Measurements from ENCODE around the gene LHX6. TPM values are rescaled to one million over a fixed set of nuclear protein-coding genes. Genes with fewer than 3 reads are reported as not detected.

LHX6 gene
- total and polyA plus RNA-seq, 2 experiments from 2014 or later, result 1.0 to 1.2 TPM

- TF ChIP-seq, protein P1, sequence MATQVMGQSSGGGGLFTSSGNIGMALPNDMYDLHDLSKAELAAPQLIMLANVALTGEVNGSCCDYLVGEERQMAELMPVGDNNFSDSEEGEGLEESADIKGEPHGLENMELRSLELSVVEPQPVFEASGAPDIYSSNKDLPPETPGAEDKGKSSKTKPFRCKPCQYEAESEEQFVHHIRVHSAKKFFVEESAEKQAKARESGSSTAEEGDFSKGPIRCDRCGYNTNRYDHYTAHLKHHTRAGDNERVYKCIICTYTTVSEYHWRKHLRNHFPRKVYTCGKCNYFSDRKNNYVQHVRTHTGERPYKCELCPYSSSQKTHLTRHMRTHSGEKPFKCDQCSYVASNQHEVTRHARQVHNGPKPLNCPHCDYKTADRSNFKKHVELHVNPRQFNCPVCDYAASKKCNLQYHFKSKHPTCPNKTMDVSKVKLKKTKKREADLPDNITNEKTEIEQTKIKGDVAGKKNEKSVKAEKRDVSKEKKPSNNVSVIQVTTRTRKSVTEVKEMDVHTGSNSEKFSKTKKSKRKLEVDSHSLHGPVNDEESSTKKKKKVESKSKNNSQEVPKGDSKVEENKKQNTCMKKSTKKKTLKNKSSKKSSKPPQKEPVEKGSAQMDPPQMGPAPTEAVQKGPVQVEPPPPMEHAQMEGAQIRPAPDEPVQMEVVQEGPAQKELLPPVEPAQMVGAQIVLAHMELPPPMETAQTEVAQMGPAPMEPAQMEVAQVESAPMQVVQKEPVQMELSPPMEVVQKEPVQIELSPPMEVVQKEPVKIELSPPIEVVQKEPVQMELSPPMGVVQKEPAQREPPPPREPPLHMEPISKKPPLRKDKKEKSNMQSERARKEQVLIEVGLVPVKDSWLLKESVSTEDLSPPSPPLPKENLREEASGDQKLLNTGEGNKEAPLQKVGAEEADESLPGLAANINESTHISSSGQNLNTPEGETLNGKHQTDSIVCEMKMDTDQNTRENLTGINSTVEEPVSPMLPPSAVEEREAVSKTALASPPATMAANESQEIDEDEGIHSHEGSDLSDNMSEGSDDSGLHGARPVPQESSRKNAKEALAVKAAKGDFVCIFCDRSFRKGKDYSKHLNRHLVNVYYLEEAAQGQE (IDR thresholded peaks at IDR 0.05; ENCODE audit: unreplicated experiment), result no peak
- TF ChIP-seq ZNF331 (CRISPR knock-in tag; IDR thresholded peaks at IDR 0.05; ENCODE audit: low read depth), result no peak
- TF ChIP-seq EZH2phosphoT487 (IDR thresholded peaks at IDR 0.05; ENCODE audit: unreplicated experiment), result no peak
Measured at GRCh38 chr9:122236681-122237080, 7.9 kb upstream of the LHX6 start (continued).

GRCh38 chr9:122234022-122234748, 5.4 kb upstream of the LHX6 start:
- no peaks in the 10 kb centered on the region for H3K79me2 ChIP-seq (replicated peaks; ENCODE audit: insufficient read depth)
- peaks cover 3% of the 10 kb centered on the region; the same call in 1 of the 2 replicates for H3F3A ChIP-seq (replicated peaks; ENCODE audit: low read depth)
- H3K36me3 Mint-ChIP-seq (ENCODE audit: low read depth), result no peaks in the 10 kb centered on the region
- no peak overlapping the region for H2AFZ ChIP-seq
- peaks cover 6% of the 10 kb centered on the region for H3K27me3 Mint-ChIP-seq (ENCODE audit: insufficient read depth, low read depth, poor library complexity)
- no peaks in the 10 kb centered on the region for H3K9me3 Mint-ChIP-seq
- H4K20me1 ChIP-seq (replicated peaks; ENCODE audit: insufficient read depth), result no peaks in the 10 kb centered on the region; the same call in 1 of the 2 replicates
- H3K36me3 ChIP-seq (ENCODE audit: insufficient read depth), result no peaks in the 10 kb centered on the region
- no peak overlapping the region for H3K4me2 ChIP-seq
- H3K4me1 ChIP-seq (ENCODE audit: insufficient read depth), result peaks cover 8% of the 10 kb centered on the region
- no peak for TF ChIP-seq CREB1 (CRISPR knock-in tag; IDR thresholded peaks at IDR 0.05; ENCODE audit: low read depth)
- no peak for TF ChIP-seq EZH2phosphoT487 (IDR thresholded peaks at IDR 0.05; ENCODE audit: unreplicated experiment)
- no peak for TF ChIP-seq NANOG (IDR thresholded peaks at IDR 0.05; ENCODE audit: borderline replicate concordance)
- TF ChIP-seq, protein P1 (IDR thresholded peaks at IDR 0.05; ENCODE audit: unreplicated experiment), result no peak
- TF ChIP-seq, protein P2, sequence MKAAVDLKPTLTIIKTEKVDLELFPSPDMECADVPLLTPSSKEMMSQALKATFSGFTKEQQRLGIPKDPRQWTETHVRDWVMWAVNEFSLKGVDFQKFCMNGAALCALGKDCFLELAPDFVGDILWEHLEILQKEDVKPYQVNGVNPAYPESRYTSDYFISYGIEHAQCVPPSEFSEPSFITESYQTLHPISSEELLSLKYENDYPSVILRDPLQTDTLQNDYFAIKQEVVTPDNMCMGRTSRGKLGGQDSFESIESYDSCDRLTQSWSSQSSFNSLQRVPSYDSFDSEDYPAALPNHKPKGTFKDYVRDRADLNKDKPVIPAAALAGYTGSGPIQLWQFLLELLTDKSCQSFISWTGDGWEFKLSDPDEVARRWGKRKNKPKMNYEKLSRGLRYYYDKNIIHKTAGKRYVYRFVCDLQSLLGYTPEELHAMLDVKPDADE (IDR thresholded peaks at IDR 0.05), result no peak
- H3K27ac ChIP-seq (ENCODE audit: low read depth), result no peak overlapping the region
- no peaks in the 10 kb centered on the region for H3K9me2 ChIP-seq (ENCODE audit: insufficient read depth)
- DNase-seq (ENCODE audit: low spot score) (no peak), ATAC-seq (no peak)
- no peak overlapping the region for H3K27ac Mint-ChIP-seq
- H3K4me1 Mint-ChIP-seq, result peaks cover 10% of the 10 kb centered on the region
- no peak overlapping the region for H3K4me3 ChIP-seq
- H3K4me3 Mint-ChIP-seq, result no peak overlapping the region
- peaks cover 53% of the 10 kb centered on the region for H3K27me3 ChIP-seq (ENCODE audit: insufficient read depth)

Measured in GM23338 (cell line).